H9 (cell line): Measurements from ENCODE around the gene NEGR1. TPM values are rescaled to one million over a fixed set of nuclear protein-coding genes. Genes with fewer than 3 reads are reported as not detected.

Source experiments
- DNase-seq: peaks from one replicate; pipeline ENCODE4 v3.0.0-alpha.2; 2017
- H2AFZ ChIP-seq: one replicate; pipeline ENCODE4 v1.6.1; 2013; ENCODE audit warnings: mild to moderate bottlenecking, low read length, control low read depth, moderate library complexity
- H2AK5ac ChIP-seq: 2 replicates; pipeline ENCODE4 v1.6.1; 2013; ENCODE audit warnings: low read length, control low read depth, mixed read lengths; ENCODE audit not compliant: insufficient read length
- H2BK120ac ChIP-seq: one replicate; pipeline ENCODE4 v1.6.1; 2013; ENCODE audit warnings: low read depth, mild to moderate bottlenecking, low read length, control low read depth, inconsistent platforms; ENCODE audit not compliant: poor library complexity, severe bottlenecking
- H2BK12ac ChIP-seq: 2 replicates; pipeline ENCODE4 v1.6.1; 2013; ENCODE audit warnings: low read length, control low read depth, mixed read lengths, low read depth; ENCODE audit not compliant: insufficient read length
- H2BK15ac ChIP-seq: 2 replicates; pipeline ENCODE4 v1.6.1; 2013; ENCODE audit warnings: low read depth, low read length, control low read depth
- H2BK20ac ChIP-seq: one replicate; pipeline ENCODE4 v1.6.1; 2013; ENCODE audit warnings: low read depth, mild to moderate bottlenecking, low read length, control low read depth, inconsistent platforms; ENCODE audit not compliant: poor library complexity, severe bottlenecking
- H2BK5ac ChIP-seq: 2 replicates; pipeline ENCODE4 v1.6.1; 2013; ENCODE audit warnings: low read length, control low read depth, mixed read lengths; ENCODE audit not compliant: insufficient read length
- H3K14ac ChIP-seq: 2 replicates; pipeline ENCODE4 v1.6.1; 2013; ENCODE audit warnings: low read length, control low read depth; ENCODE audit not compliant: insufficient read depth
- H3K18ac ChIP-seq: 2 replicates; pipeline ENCODE4 v1.6.1; 2013; ENCODE audit warnings: low read depth, mild to moderate bottlenecking, mixed read lengths, low read length, control low read depth; ENCODE audit not compliant: insufficient read length
- H3K23ac ChIP-seq: 2 replicates; pipeline ENCODE4 v1.6.1; 2013; ENCODE audit warnings: low read length, control low read depth, mixed read lengths, low read depth; ENCODE audit not compliant: insufficient read length
- H3K23me2 ChIP-seq: 2 replicates; pipeline ENCODE4 v1.6.1; 2013; ENCODE audit warnings: low read depth, mild to moderate bottlenecking, mixed read lengths, low read length, control low read depth; ENCODE audit not compliant: insufficient read length, poor library complexity, severe bottlenecking
- H3K27ac ChIP-seq: 2 replicates; pipeline ENCODE4 v1.5.1; 2013; ENCODE audit warnings: low read length, control low read depth, mixed read lengths, low read depth; ENCODE audit not compliant: insufficient read length
- H3K27me3 ChIP-seq: 2 replicates; pipeline ENCODE4 v1.6.1; 2013; ENCODE audit warnings: low read length, control low read depth, inconsistent platforms; ENCODE audit not compliant: insufficient read depth
- H3K4ac ChIP-seq: 2 replicates; pipeline ENCODE4 v1.6.1; 2013; ENCODE audit warnings: low read depth, mild to moderate bottlenecking, control low read depth, inconsistent platforms, low read length, moderate library complexity
- H3K4me1 ChIP-seq: 2 replicates; pipeline ENCODE4 v1.6.1; 2013; ENCODE audit warnings: low read length, control low read depth, inconsistent platforms; ENCODE audit not compliant: insufficient read depth
- H3K4me2 ChIP-seq: 2 replicates; pipeline ENCODE4 v1.6.1; 2013; ENCODE audit warnings: low read length, control low read depth, mixed read lengths; ENCODE audit not compliant: insufficient read length, insufficient read depth
- H3K56ac ChIP-seq: 2 replicates; pipeline ENCODE4 v1.6.1; 2013; ENCODE audit warnings: low read depth, mild to moderate bottlenecking, mixed read lengths, low read length, control low read depth; ENCODE audit not compliant: insufficient read length
- H3K79me1 ChIP-seq: 2 replicates; pipeline ENCODE4 v1.6.1; 2013; ENCODE audit warnings: low read depth, mild to moderate bottlenecking, moderate library complexity, low read length, control low read depth, inconsistent platforms; ENCODE audit not compliant: insufficient read depth, poor library complexity, severe bottlenecking
- H3K79me2 ChIP-seq: 2 replicates; pipeline ENCODE4 v1.6.1; 2013; ENCODE audit warnings: low read length, control low read depth, inconsistent platforms; ENCODE audit not compliant: insufficient read depth
- H3K9ac ChIP-seq: 2 replicates; pipeline ENCODE4 v1.6.1; 2013; ENCODE audit warnings: low read length, control low read depth, mixed read lengths; ENCODE audit not compliant: insufficient read length; ENCODE audit errors: extremely low read depth
- H3K9me3 ChIP-seq: one replicate; pipeline ENCODE4 v1.6.1; 2013; ENCODE audit warnings: low read depth, low read length, inconsistent platforms; ENCODE audit not compliant: control insufficient read depth
- H3T11ph ChIP-seq: one replicate; pipeline ENCODE4 v1.6.1; 2013; ENCODE audit warnings: mild to moderate bottlenecking, low read length, control low read depth, inconsistent platforms
- H4K20me1 ChIP-seq: one replicate; pipeline ENCODE4 v1.6.1; 2013; ENCODE audit not compliant: control insufficient read depth, insufficient read length, insufficient read depth
- H4K5ac ChIP-seq: 2 replicates; pipeline ENCODE4 v1.6.1; 2013; ENCODE audit warnings: low read depth, mild to moderate bottlenecking, mixed read lengths, low read length, control low read depth; ENCODE audit not compliant: insufficient read length
- H4K8ac ChIP-seq: replicated peaks from 2 replicates; pipeline ENCODE4 v1.6.1; 2013; ENCODE audit warnings: low read length, control low read depth, mixed read lengths, low read depth; ENCODE audit not compliant: insufficient read length
- H4K91ac ChIP-seq: 2 replicates; pipeline ENCODE4 v1.6.1; 2013; ENCODE audit warnings: low read depth, mild to moderate bottlenecking, moderate library complexity, mixed read lengths, low read length, control low read depth; ENCODE audit not compliant: insufficient read length
- H3K27ac Mint-ChIP-seq, 3 experiments: 2 replicates in 2 of 3; 3 replicates in 1 of 3; pipeline ENCODE4 v1.8.0; 2020 to 2021; ENCODE audit warnings: mixed read lengths in 3 of 3, mild to moderate bottlenecking in 1 of 3, moderate library complexity in 1 of 3
- H3K27me3 Mint-ChIP-seq: 2 replicates; pipeline ENCODE4 v1.8.0; 2021; ENCODE audit warnings: low read depth, mild to moderate bottlenecking, moderate library complexity, mixed read lengths
- H3K36me3 Mint-ChIP-seq, 3 experiments: 2 replicates in 2 of 3; 3 replicates in 1 of 3; pipeline ENCODE4 v1.8.0; 2020 to 2021; ENCODE audit warnings: low read depth in 3 of 3, mixed read lengths in 3 of 3; ENCODE audit not compliant: insufficient read depth in 1 of 3
- H3K4me1 Mint-ChIP-seq, 2 experiments: 2 replicates each; pipeline ENCODE4 v1.8.0; 2020; ENCODE audit warnings: mixed read lengths in 2 of 2
- H3K4me3 Mint-ChIP-seq, 2 experiments: 2 replicates in 1 of 2; 3 replicates in 1 of 2; pipeline ENCODE4 v1.8.0; 2020 to 2021; ENCODE audit warnings: mild to moderate bottlenecking in 2 of 2, mixed read lengths in 2 of 2, moderate library complexity in 1 of 2
- H3K9me3 Mint-ChIP-seq, 2 experiments: 2 replicates in 1 of 2; 3 replicates in 1 of 2; pipeline ENCODE4 v1.8.0; 2020; ENCODE audit warnings: mild to moderate bottlenecking in 2 of 2, mixed read lengths in 2 of 2, moderate library complexity in 1 of 2
- CTCF ChIP-seq: fragments of 200-600 bp; sonication (generic); conservative IDR thresholded peaks from 3 replicates; pipeline ENCODE4 v1.8.0; 2021; ENCODE audit warnings: antibody characterized with exemption, mild to moderate bottlenecking
- WGBS: extraction: QIAGEN DNeasy Blood & Tissue Kit; methylation state at CpG from one replicate; pipeline ENCODE4 v1.1.7; 2013; ENCODE audit warnings: missing lambda C conversion rate, low lambda C conversion rate, mixed read lengths; ENCODE audit not compliant: insufficient read length; ENCODE audit errors: extremely low coverage; 5-methylcytosine and 5-hydroxymethylcytosine counted together
- total RNA-seq: library from RNA; stranded (reverse); gene quantifications from 2 replicates; pipeline ENCODE4 v1.2.1, GENCODE V29; 2021

Gene NEGR1
- total RNA-seq, 1 experiment from 2014 or later = 0.13 TPM

DNA sequence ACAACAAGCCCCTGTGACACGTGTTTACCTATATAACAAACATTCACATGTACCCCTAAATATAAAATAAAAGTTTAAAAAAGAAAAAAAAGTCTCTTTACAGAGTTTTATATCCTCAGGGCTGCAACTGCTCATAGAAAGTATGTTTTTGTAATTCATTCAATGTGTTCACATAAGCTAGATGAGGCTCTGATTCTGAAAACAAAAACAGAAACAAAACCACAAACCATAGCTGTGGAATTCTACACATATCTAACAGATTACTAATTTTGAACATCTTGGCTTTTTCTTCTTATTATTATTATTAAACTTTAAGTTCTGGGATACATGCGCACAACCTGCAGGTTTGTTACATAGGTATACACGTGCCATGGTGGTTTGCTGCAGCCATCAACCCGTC lies 621.9 kb downstream of the NEGR1 start:
- H4K91ac ChIP-seq = no peak overlapping the region
- H3K56ac ChIP-seq = no peak overlapping the region
- H3K27ac ChIP-seq = no peak overlapping the region
- no peaks in the 10 kb centered on the region for H3K36me3 Mint-ChIP-seq
- no peak overlapping the region for H2BK120ac ChIP-seq
- no peaks in the 10 kb centered on the region for H3K4me1 ChIP-seq
- H2BK15ac ChIP-seq = no peak overlapping the region
- no peak overlapping the region for H2BK20ac ChIP-seq
- H3K9me3 Mint-ChIP-seq = no peaks in the 10 kb centered on the region; a peak in 1 of 5 replicates
- H3K27me3 Mint-ChIP-seq = no peaks in the 10 kb centered on the region; the same call in 1 of the 2 replicates
- no peak overlapping the region for H2AFZ ChIP-seq
- H3K18ac ChIP-seq = no peak overlapping the region
- H3K4me1 Mint-ChIP-seq = no peaks in the 10 kb centered on the region
- H3K27me3 ChIP-seq = no peaks in the 10 kb centered on the region
- H3K79me2 ChIP-seq = no peaks in the 10 kb centered on the region
- no peak for DNase-seq
- H3K79me1 ChIP-seq = no peaks in the 10 kb centered on the region
- H2BK5ac ChIP-seq = no peak overlapping the region
- no peak overlapping the region for H2BK12ac ChIP-seq
- no peak overlapping the region for H2AK5ac ChIP-seq
- H3K9ac ChIP-seq = no peak overlapping the region
- H3T11ph ChIP-seq = no peak overlapping the region
- H3K9me3 ChIP-seq = no peaks in the 10 kb centered on the region
- H4K20me1 ChIP-seq = no peaks in the 10 kb centered on the region
- no peak overlapping the region for H4K5ac ChIP-seq
- no peak overlapping the region for H4K8ac ChIP-seq
- H3K4me3 Mint-ChIP-seq = no peak overlapping the region
- no peak overlapping the region for H3K4me2 ChIP-seq
- no peak overlapping the region for H3K27ac Mint-ChIP-seq
- no peak overlapping the region for H3K23ac ChIP-seq
- H3K14ac ChIP-seq = no peak overlapping the region
- WGBS = no CpG with 5 or more reads among the region's 4 CpGs
- no peak overlapping the region for H3K4ac ChIP-seq
- TF ChIP-seq CTCF = no peak
- no peaks in the 10 kb centered on the region for H3K23me2 ChIP-seq
